HG03196 (cell line): ENCODE measurements around the gene DUSP11.
"Not testable (repeated sequence)": the region's sequence is repeated elsewhere in the genome, so short reads cannot be mapped to it uniquely, and the experiment has no call there.

Experiments
- ATAC-seq: cut with Tn5 transposase; IDR thresholded peaks from one replicate; pipeline ENCODE4 v1.9.1; 2021; ENCODE audit not compliant: unreplicated experiment

DUSP11 gene

DNA sequence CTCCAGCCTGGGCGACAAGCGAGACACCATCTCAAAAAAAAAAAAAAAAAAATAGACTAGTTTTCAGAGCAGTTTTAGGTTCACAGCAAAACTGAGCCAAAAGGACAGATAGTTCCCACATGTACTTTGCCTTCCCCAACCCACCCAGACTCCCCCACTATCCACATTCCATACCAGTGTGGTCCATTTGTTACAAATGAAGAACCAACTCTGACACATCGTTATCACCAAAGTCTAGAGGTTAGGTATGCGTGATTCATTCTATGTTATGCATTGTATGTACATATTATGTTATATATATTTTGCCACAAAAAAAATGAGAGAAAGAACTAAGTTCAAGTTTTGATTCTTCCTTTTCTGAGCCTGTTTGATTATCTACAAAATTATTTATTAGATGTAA lies 3.5 kb downstream of the DUSP11 start:
- ATAC-seq, result no peak

DNA sequence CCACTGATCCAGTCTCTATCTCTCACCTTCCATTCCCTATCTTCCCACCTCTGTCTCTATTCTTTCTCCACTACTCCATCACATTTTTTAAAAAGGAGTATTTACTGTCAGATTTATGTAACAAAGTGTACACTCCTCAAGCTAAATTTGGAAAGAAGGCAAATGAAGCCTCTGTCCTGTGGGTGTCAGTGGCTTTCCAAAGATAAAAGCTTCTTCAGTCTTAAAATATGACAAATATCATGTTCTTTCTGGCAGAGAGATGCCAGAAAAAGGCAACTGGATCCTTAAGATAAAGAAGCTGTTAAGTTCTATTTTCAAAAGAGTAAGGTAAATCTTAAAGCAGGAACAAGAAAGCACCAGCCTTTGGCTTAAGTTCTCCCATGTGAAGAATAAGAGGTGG lies 7.1 kb downstream of the DUSP11 start:
- no peak for ATAC-seq

DNA sequence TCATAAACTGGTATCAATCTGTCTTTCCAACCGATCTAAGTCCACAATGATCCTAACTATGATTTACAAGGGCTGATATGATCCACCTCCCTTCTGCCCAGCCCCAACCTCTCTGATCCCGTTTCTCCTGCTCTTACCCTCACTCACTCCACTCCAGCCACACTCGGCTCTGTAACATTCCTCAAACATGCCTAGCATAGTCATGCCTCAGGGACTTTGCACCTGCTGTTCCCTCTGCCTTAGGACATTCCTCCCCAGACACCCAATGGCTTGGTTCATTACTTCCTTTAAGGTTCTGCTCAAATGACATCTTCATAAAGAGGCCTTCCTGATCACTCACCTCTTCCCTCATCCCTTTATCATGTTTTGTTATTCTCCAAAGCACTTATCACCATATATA lies 9.2 kb downstream of the DUSP11 start:
- ATAC-seq, result no peak

DNA sequence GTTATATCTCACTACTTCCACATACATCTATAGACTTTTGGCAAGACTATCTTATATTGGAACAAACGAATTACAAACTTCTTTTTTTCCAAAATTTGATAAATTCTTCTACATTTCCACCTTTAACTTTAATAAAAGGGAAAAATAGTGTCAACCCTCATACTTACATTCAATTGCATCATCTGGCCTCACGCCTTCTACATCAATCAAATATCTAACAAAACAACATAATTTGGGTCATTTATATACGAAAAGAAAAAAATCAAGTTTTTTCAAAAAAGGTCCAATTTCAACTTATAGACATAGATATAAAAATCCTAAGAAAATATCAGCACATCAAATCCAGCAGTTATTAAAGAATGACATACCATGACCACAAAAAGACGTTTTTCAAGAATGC lies 12.9 kb downstream of the DUSP11 start:
- ATAC-seq, result no peak

DNA sequence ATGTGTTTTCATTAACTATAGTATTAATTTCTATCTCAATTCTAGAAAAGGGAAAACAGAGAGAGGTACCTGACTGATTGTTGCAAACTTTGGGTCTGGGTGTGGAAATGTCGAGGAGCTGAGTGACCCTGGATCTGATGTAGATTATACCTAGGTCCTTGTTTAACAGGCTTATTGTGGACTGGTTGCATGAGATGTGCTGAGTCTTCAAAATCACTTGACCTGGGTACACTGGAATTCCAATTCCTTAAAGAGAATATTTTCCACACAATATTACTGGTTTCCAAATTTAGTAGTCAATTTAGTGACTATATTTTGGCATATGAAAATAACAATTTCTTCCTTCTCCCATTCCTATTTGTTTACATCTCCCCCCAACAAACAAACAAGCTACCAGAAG lies 13.6 kb downstream of the DUSP11 start:
- no peak for ATAC-seq

DNA sequence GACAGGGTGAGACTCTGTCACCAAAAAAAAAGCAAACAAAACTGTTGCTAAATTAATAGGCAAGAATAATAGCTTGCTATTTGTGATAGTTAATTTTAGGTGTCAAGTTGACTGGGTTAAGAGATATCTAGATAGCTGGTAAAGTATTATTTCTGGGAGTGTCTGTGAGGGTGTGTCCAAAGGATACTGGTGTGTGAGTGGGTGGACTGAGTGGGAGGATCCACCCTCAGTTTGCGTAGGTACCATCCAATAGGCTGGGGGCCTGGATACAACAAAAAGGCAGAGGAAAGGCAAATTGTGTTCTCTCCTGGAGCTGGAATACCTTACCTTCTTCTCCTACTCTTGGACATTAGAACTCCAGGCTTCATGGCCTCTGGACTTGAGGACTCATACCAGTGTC lies 15.0 kb downstream of the DUSP11 start:
- ATAC-seq, result no peak

DNA sequence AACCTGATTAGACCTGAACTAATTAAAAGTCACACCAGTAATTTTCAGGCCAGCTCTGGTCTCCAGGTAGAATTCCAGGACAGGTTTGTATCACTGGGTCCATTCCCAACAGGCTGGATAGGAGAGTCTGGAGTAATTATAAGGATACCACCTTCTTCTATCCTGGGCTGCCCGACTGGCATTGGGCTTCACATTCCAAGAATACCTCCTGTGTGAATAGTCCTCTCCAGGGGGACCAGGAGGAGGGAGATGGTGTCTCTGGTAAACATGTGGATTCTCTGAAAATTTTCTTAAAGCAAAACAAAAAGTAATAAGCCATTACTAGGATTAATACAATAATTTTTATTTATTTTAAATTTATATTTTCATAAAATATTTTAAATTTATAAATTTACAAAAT lies 17.3 kb downstream of the DUSP11 start:
- ATAC-seq, result no peak

DNA sequence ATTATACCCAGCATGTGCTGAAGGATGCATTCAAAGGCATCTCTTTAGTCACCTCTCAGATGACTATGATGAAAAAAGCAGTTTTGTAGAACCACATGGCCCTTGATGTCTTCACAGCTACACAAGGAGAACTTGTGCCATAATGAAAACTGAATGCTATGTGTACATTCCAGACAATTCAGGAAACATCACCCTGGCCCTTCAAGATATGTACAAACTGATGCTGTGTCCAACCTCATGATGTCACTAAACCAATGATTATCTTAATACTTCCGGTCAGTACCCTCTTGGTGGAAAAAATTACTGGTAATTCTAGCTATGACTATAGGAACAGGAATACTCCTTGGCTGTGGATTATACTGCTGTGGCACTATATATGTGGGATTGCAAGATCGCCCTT lies 20.0 kb downstream of the DUSP11 start:
- ATAC-seq, result no peak

DNA sequence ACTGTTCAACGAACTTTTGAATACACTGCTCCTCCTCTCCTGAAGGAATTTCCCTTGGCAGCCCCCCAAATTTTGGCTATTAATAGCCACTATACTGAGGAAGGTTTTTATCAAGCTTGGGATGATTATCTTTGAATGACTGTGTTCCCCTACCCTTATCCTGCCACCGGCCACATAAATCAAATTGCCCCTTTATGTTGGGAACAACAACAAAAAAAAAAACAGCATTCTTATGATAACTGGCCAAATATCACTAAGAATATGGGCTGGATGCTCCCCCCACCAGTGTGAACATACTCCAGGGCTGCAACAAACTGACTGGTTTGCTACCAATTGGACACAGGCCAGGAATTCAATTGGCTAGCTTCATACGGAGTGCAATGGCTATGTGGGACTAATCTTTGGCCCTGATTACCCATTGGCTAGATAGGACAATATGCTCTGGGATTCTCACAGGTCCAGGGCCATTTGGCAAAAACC lies 20.6 kb downstream of the DUSP11 start:
- no peak for ATAC-seq

DNA sequence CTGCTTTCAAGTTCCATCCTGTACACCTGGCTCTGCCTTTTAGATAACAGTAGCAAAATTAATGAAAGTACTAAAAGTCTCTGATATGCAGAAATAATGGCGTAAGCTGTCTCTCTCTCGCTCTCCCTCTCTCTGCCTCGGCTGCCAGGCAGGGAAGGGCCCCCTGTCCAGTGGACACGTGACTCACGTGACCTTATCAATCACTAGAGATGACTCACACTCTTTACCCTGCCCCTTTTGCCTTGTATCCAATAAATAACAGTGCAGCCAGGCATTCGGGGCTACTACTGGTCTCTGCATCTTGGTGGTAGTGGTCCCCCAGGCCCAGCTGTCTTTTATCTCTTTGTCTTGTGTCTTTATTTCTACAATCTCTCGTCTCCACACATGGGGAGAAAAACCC lies 25.6 kb downstream of the DUSP11 start:
- ATAC-seq, result not testable (repeated sequence)

DNA sequence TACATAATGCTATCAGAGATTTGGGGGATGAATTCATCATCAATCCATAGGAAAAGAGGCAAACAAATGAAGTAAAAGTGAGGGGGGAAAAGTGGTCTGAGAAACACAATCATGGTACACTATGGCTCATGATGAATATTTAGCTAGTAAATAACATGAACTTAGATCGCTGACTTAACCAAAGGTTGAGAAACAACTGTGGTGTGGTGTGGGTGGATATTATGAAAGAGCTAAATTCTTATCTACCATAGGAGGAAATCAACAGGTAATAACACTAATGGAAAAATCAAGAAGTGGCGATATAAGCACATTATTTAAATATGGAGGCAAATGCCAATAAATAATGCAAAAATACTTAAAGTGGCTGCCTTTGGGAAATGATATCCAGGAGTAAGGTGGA lies 30.6 kb downstream of the DUSP11 start:
- ATAC-seq, result no peak

DNA sequence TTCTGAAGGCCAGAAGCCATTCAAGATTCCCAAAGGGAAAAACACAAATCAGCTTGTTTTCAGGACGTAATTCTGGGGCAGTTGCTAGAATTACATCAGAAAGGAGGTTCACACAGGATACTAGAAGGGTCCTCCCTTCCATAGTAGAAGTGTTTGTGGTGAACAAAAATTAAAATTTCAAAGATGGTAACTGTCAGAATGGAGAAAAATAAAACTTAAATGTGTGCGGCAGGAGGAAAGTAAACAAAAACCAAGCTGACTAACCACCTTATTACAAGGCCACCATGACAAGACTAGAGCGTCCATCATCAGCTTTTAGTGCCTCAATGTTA lies 33.1 kb downstream of the DUSP11 start:
- ATAC-seq, result no peak

DNA sequence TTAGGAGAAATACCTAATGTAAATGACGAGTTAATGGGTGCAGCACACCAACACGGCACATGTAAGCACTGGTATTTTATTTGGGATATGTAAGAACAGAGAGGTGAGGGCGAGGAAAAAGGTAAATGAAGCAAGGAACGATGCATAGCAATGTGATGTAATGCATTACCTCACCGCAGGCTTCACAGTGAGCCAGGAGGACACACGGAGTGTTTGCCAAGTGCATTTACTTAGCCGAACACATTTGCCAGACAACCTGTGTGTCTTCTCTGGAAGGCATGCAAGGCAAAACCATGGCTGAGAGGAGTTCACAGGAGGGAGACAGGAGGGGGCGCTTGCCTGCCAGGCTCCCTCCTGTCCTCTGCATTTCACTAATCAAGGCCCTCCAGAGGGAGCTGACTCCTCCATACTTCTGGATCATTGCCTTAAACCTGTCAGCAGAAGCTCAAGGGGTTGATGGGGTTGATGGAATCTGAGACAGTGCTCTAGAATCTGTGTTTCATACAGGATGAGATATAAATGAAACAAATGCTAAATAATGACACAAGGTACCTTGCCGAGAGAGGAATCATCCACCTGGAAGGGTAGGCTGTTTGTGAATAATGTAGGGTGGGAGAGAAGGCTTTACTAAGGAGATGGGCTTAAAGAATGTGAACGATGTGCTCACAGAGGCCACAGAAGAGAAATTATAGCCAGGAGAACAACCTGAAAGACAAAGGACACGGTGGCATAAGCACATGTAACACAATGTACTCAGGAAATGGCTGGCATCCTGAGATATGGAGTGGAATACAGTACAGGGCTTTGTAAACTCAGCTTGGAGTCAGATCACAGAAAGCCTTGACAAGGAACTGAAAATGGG lies 33.7 kb downstream of the DUSP11 start:
- no peak for ATAC-seq

DNA sequence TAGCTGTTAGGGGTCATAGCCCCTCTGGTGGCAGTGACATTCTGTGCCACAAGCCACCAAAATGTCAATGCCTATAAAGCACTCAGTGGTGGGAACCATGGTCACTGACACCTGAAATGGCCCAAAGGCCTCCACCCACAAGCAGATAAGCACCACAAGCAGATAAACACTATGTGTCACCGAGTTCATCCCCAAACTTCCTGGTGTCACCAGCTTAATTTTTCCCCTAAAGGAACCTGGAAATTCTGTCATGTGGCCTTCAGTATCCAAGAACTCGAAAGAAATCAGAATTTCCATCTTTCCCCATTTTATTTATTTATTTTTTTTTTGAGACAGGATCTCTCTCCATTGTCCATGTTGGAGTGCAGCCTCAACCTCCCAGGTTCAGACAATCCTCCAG lies 39.1 kb downstream of the DUSP11 start:
- no peak for ATAC-seq

DNA sequence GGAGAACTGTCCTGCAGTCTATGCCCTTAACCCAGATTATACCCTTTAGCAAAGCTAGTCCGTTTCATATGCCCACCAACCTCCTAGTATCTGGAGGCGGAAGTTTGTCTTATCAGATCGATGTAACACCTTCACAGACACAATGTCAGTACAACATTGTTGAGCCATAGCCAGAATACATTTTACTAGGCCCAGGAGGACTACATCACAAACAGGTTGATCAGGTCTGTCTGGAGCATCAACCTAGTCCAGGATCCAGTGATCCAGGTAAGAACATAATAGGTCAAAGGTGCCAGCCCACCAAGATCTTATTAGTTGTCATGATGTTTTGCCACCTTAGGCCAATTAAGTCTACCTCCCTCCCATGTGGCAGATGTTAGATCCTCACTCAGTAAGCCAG lies 40.8 kb downstream of the DUSP11 start:
- ATAC-seq, result no peak

DNA sequence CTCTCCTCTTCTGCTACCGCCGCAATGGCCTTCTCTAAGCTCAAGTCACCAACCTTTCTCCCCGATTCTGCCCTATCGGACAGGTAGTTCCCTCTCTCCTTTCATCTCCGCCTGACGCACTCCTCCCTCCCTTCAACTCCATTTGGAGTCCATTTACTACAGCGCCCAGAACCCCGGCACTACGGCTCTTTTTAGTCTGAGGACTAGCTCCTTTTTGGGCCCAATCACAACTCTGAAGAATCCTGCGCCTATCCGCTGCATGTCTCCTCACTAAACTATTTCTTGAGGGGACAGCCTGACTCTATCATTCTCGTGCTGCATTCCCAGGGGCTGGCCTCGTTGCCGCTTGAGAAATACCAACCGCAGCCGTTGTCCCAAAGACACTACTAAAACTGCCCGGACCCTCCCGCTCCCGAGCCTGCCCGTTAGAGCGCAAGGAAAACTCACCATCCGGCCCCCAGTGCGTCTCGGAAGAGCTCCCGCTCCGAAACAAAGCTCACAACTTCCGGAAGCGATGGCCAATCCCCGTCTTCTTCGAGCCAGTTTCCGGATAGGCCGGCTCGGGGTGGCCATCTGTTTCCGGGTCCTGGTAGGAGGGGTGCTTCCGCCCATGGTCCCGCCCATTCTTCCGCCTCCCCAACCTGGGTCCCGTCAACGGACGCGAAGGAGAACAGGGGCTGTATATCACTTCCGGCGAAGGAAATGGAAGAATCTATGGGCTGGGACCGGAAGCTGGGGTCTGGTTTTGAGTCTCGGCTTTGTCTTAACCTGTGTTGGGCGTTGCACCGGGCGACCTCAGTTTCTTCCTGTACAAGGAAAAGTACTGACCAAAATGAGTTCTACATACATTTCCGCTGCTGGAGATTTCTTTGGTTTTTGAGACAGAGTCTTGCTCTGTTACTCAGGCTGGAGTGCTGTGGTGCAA lies 42.8 kb downstream of the DUSP11 start, which contains the start of gene TPRKB:
TSS of gene TPRKB (minus strand) at position 491 of the 925 bp plus-strand sequence. CDS start 2,776 bp downstream, outside the sequence.
- peak; percentile 95 for ATAC-seq

DNA sequence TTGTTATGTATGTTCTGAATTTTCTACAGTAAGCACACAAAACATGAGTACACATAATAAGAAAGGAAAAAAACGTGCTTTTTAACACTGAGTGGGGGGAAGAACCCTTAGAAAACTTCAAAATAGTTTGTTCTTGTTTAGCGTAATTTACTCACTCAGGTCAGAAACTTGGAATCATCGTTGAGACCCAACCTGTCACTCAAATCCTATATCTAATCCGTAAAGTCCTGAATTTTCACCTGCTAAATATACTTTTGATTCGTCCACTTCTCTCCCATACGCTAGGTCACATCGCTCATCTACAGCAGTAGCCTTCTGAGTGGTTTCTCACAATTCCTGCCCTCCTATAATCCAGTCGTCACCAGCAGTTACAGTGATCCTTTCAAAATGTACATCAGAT lies 43.5 kb downstream of the DUSP11 start:
- no peak for ATAC-seq

DNA sequence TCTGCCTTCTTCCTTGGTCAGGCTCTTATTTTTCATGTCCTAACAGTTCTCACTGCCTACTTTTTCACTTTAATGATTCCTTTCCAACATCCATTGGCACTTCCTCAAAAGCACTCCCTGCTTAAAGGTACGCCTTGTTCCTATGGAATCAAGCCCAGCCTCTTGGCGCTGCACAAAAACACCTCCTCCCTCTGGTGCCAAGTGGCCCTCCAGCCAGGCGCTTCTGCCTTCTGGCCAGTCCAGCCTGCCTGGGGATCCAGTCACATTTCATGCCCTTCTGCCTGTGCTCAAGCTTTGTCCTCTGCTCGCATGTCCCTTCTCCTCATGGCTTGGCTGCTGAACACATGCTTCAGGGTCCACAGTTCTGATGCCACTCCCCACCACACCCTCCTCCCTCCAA lies 49.1 kb downstream of the DUSP11 start:
- ATAC-seq, result no peak

DNA sequence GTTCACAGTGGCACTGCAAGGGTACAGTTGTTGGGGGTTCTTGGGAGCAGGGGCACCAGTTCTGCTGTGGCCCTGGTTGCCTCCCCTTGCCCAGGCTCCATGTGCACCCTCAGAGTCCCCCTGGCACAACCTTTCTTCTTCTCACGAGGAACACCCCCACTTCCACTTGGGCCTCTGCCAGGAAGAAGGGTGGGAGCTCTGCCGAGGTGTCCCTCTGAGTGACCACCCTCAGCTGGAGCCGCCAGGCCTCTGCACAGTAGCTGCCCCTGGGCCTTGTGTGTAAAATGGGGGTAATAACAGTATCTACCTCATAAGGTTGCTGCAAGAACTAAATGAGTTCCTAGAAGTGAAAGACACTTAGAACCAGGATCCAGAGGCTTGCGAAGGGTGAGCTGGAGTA lies 51.2 kb downstream of the DUSP11 start:
- no peak for ATAC-seq

DNA sequence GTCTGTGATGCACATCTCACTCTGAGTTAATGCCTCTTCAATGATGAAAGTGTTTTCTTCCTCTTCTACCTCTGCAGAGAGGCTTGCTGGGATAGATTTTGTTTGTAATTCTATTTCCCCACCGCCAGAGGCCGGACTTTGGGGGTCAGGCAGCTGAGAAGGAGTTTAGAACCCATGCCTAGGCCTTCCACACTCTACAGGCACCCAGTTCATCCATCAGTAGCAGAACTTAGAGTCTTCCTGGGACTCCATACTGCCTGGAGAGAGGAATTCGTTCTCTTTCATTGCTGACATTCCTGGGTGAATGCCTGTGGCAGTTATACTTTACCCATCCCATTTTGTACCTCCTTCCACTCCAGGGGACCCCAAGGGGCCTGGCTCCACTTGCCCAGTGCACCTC lies 51.9 kb downstream of the DUSP11 start:
- no peak for ATAC-seq

DNA sequence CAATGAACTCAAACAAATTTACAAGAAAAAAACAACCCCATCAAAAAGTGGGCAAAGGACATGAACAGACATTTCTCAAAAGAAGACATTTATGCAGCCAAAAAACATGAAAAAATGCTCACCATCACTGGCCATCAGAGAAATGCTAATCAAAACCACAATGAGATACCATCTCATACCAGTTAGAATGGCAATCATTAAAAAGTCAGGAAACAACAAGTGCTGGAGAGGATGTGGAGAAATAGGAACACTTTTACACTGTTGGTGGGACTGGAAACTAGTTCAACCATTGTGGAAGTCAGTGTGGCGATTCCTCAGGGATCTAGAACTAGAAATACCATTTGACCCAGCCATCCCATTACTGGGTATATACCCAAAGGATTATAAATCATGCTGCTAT lies 53.2 kb downstream of the DUSP11 start:
- ATAC-seq, result not testable (repeated sequence)
